ENCODE data around the gene GZMB.

The GZMB gene

GRCh38 chr14:24632761-24633160, 1.2 kb downstream of the GZMB start:
- FAIRE-seq (no peak), DNase-seq (ENCODE audit: insufficient read length, low spot score) (no peak)
- no peak for TF ChIP-seq PAX5 (IDR thresholded peaks at IDR 0.05; ENCODE audit: insufficient read depth, low read length, severe bottlenecking)

GRCh38 chr14:24632336-24632735, 1.7 kb downstream of the GZMB start:
- FAIRE-seq = no peak
- DNase-seq (ENCODE audit: insufficient read length, low spot score) = no peak
- TF ChIP-seq POLR2A (IDR thresholded peaks at IDR 0.05; ENCODE audit: low read depth, low read length) (no peak), SPI1 (IDR thresholded peaks at IDR 0.05; ENCODE audit: low read depth, low read length) (no peak), POLR2AphosphoS5 (IDR thresholded peaks at IDR 0.05; ENCODE audit: low read depth, low read length) (no peak), TAF1 (IDR thresholded peaks at IDR 0.05; ENCODE audit: low read depth, low read length) (no peak), PAX5 (IDR thresholded peaks at IDR 0.05; ENCODE audit: insufficient read depth, low read length, severe bottlenecking) (no peak), POU2F2 (IDR thresholded peaks at IDR 0.05; ENCODE audit: low read depth, low read length) (no peak)

GRCh38 chr14:24631749-24632335, 2.1 kb downstream of the GZMB start:
- FAIRE-seq (no peak), DNase-seq (ENCODE audit: insufficient read length, low spot score) (no peak)
- TF ChIP-seq TAF1 (IDR thresholded peaks at IDR 0.05; ENCODE audit: low read depth, low read length) (no peak), POLR2A (IDR thresholded peaks at IDR 0.05; ENCODE audit: low read depth, low read length) (no peak), POU2F2 (IDR thresholded peaks at IDR 0.05; ENCODE audit: low read depth, low read length) (no peak), POLR2AphosphoS5 (IDR thresholded peaks at IDR 0.05; ENCODE audit: low read depth, low read length) (no peak), SPI1 (IDR thresholded peaks at IDR 0.05; ENCODE audit: low read depth, low read length) (no peak), PAX5 (IDR thresholded peaks at IDR 0.05; ENCODE audit: insufficient read depth, low read length, severe bottlenecking) (no peak)

GRCh38 chr14:24630872-24631477, 3.0 kb downstream of the GZMB start:
- no peak for TF ChIP-seq POU2F2 (IDR thresholded peaks at IDR 0.05; ENCODE audit: low read depth, low read length)
- TF ChIP-seq SPI1 (IDR thresholded peaks at IDR 0.05; ENCODE audit: low read depth, low read length) = no peak
- no peak for TF ChIP-seq PAX5 (IDR thresholded peaks at IDR 0.05; ENCODE audit: insufficient read depth, low read length, severe bottlenecking)
- DNase-seq (ENCODE audit: insufficient read length, low spot score) (no peak), FAIRE-seq (no peak)

GRCh38 chr14:24630087-24630871, 3.7 kb downstream of the GZMB start:
- DNase-seq (ENCODE audit: insufficient read length, low spot score) (no peak), FAIRE-seq (no peak)
- no peak for TF ChIP-seq POLR2AphosphoS5 (IDR thresholded peaks at IDR 0.05; ENCODE audit: low read depth, low read length)
- no peak for TF ChIP-seq SPI1 (IDR thresholded peaks at IDR 0.05; ENCODE audit: low read depth, low read length)
- no peak for TF ChIP-seq POLR2A (IDR thresholded peaks at IDR 0.05; ENCODE audit: low read depth, low read length)

GRCh38 chr14:24629521-24629920, 4.5 kb downstream of the GZMB start:
- no peak for DNase-seq (ENCODE audit: insufficient read length, low spot score)
- TF ChIP-seq TAF1 (IDR thresholded peaks at IDR 0.05; ENCODE audit: low read depth, low read length) (no peak), SPI1 (IDR thresholded peaks at IDR 0.05; ENCODE audit: low read depth, low read length) (no peak), PAX5 (IDR thresholded peaks at IDR 0.05; ENCODE audit: insufficient read depth, low read length, severe bottlenecking) (no peak), POU2F2 (IDR thresholded peaks at IDR 0.05; ENCODE audit: low read depth, low read length) (no peak), POLR2AphosphoS5 (IDR thresholded peaks at IDR 0.05; ENCODE audit: low read depth, low read length) (no peak), POLR2A (IDR thresholded peaks at IDR 0.05; ENCODE audit: low read depth, low read length) (no peak)
- no peak for FAIRE-seq

- DNase-seq (ENCODE audit: insufficient read length, low spot score) (no peak), FAIRE-seq (no peak)
- TF ChIP-seq POLR2A (IDR thresholded peaks at IDR 0.05; ENCODE audit: low read depth, low read length) (no peak), POU2F2 (IDR thresholded peaks at IDR 0.05; ENCODE audit: low read depth, low read length) (no peak), SPI1 (IDR thresholded peaks at IDR 0.05; ENCODE audit: low read depth, low read length) (no peak), PAX5 (IDR thresholded peaks at IDR 0.05; ENCODE audit: insufficient read depth, low read length, severe bottlenecking) (no peak), TAF1 (IDR thresholded peaks at IDR 0.05; ENCODE audit: low read depth, low read length) (no peak), POLR2AphosphoS5 (IDR thresholded peaks at IDR 0.05; ENCODE audit: low read depth, low read length) (no peak)
Measured at GRCh38 chr14:24613747-24614146, 20.2 kb downstream of the GZMB start.

GRCh38 chr14:24613241-24613640, 20.7 kb downstream of the GZMB start:
- DNase-seq (ENCODE audit: insufficient read length, low spot score) (no peak), FAIRE-seq (peak; percentile 67)
- TF ChIP-seq TAF1 (IDR thresholded peaks at IDR 0.05; ENCODE audit: low read depth, low read length) (no peak), SPI1 (IDR thresholded peaks at IDR 0.05; ENCODE audit: low read depth, low read length) (peak; percentile 77), POLR2A (IDR thresholded peaks at IDR 0.05; ENCODE audit: low read depth, low read length) (no peak), POU2F2 (IDR thresholded peaks at IDR 0.05; ENCODE audit: low read depth, low read length) (no peak), POLR2AphosphoS5 (IDR thresholded peaks at IDR 0.05; ENCODE audit: low read depth, low read length) (no peak), PAX5 (IDR thresholded peaks at IDR 0.05; ENCODE audit: insufficient read depth, low read length, severe bottlenecking) (no peak)

GRCh38 chr14:24612196-24612595, 21.8 kb downstream of the GZMB start:
- TF ChIP-seq SPI1 (IDR thresholded peaks at IDR 0.05; ENCODE audit: low read depth, low read length) = no peak
- TF ChIP-seq POU2F2 (IDR thresholded peaks at IDR 0.05; ENCODE audit: low read depth, low read length) = no peak
- no peak for TF ChIP-seq TAF1 (IDR thresholded peaks at IDR 0.05; ENCODE audit: low read depth, low read length)
- FAIRE-seq (peak; percentile 77), DNase-seq (ENCODE audit: insufficient read length, low spot score) (no peak)
